Keratinocyte (primary cell): ENCODE measurements around the gene UHRF2. TPM values are rescaled to one million over a fixed set of nuclear protein-coding genes. Genes with fewer than 3 reads are reported as not detected.

Experiments used
- DNase-seq: peaks from one replicate; pipeline ENCODE4 v3.0.0-alpha.2; 2011; ENCODE audit warnings: low read depth, missing footprints, low spot score
- FAIRE-seq: peaks from 2 replicates; lab custom pipeline; 2011; peaks lifted over from hg19 to GRCh38; lab: Jason Lieb, UNC
- H2AFZ ChIP-seq: 2 replicates; pipeline ENCODE4 v1.6.0; 2012; ENCODE audit warnings: low read length, control low read depth, inconsistent platforms; ENCODE audit not compliant: control insufficient read depth
- H3K27ac ChIP-seq: 2 replicates; pipeline ENCODE4 v1.5.1; 2011; ENCODE audit warnings: low read length; ENCODE audit not compliant: control insufficient read depth, insufficient read depth
- H3K27me3 ChIP-seq: 3 replicates; pipeline ENCODE4 v1.6.0; 2011; ENCODE audit warnings: low read length; ENCODE audit not compliant: control insufficient read depth, insufficient read depth; ENCODE audit errors: extremely low read depth
- H3K36me3 ChIP-seq, 2 experiments: 2 replicates in 1 of 2; 3 replicates in 1 of 2; pipeline ENCODE4 v1.5.1; 2011; ENCODE audit warnings: low read length in 2 of 2, mild to moderate bottlenecking in 1 of 2; ENCODE audit not compliant: control insufficient read depth in 2 of 2, insufficient read depth in 2 of 2; ENCODE audit errors: extremely low read depth in 1 of 2
- H3K4me1 ChIP-seq: 3 replicates; pipeline ENCODE4 v1.5.1; 2011; ENCODE audit warnings: low read length; ENCODE audit not compliant: control insufficient read depth, insufficient read depth; ENCODE audit errors: extremely low read depth
- H3K4me2 ChIP-seq: 3 replicates; pipeline ENCODE4 v1.6.0; 2011; ENCODE audit warnings: low read depth, low read length; ENCODE audit not compliant: control insufficient read depth, insufficient read depth; ENCODE audit errors: extremely low read depth
- H3K4me3 ChIP-seq, 3 experiments: fragments of 200-600 bp in 1 of 3; sonication (generic) in 1 of 3; 2 replicates in 2 of 3; 3 replicates in 1 of 3; pipeline ENCODE4 v1.5.1; 2011 to 2016; ENCODE audit warnings: low read length in 3 of 3, mild to moderate bottlenecking in 3 of 3, control low read depth in 2 of 3, inconsistent platforms in 1 of 3, low read depth in 1 of 3, mixed read lengths in 1 of 3, mixed run types in 1 of 3, moderate library complexity in 1 of 3; ENCODE audit not compliant: control insufficient read depth in 2 of 3, insufficient read depth in 2 of 3; ENCODE audit errors: extremely low read depth in 1 of 3
- H3K79me2 ChIP-seq: 2 replicates; pipeline ENCODE4 v1.6.0; 2012; ENCODE audit warnings: low read length; ENCODE audit not compliant: control insufficient read depth, insufficient read depth
- H3K9ac ChIP-seq: 3 replicates; pipeline ENCODE4 v1.6.0; 2011; ENCODE audit warnings: low read length; ENCODE audit not compliant: control insufficient read depth, insufficient read depth; ENCODE audit errors: extremely low read depth
- H3K9me1 ChIP-seq: 3 replicates; pipeline ENCODE4 v1.6.0; 2011; ENCODE audit warnings: low read length; ENCODE audit not compliant: control insufficient read depth, insufficient read depth; ENCODE audit errors: extremely low read depth
- H3K9me3 ChIP-seq: 2 replicates; pipeline ENCODE4 v1.5.1; 2012; ENCODE audit warnings: low read depth, low read length; ENCODE audit not compliant: control insufficient read depth
- H4K20me1 ChIP-seq: 3 replicates; pipeline ENCODE4 v1.6.0; 2011; ENCODE audit warnings: low read length; ENCODE audit not compliant: control insufficient read depth, insufficient read depth; ENCODE audit errors: extremely low read depth
- CTCF ChIP-seq, 3 experiments: IDR thresholded peaks in 1 of 3; conservative IDR thresholded peaks in 1 of 3; optimal IDR thresholded peaks in 1 of 3; 2 replicates in 2 of 3; 3 replicates in 1 of 3; pipeline versions ENCODE3 to v1.5.1; 2011; ENCODE audit warnings: low read length in 3 of 3, mild to moderate bottlenecking in 3 of 3, moderate library complexity in 2 of 3, control low read depth in 1 of 3, inconsistent platforms in 1 of 3; ENCODE audit not compliant: insufficient read depth in 2 of 3; ENCODE audit errors: extremely low read depth in 1 of 3
- EZH2 ChIP-seq: IDR thresholded peaks from one replicate; pipeline ENCODE4 v1.6.1; 2012; ENCODE audit warnings: inconsistent platforms, mild to moderate bottlenecking, low read length, moderate library complexity
- dilution Hi-C: fragments of 300-500 bp; cut with MboI; formaldehyde crosslinking; loops from one replicate; pipeline ENCODE4 v1.7.0; 2020; ENCODE audit warnings: low sequenced_read_pairs; ENCODE audit not compliant: extremely low pct_ligation_motif_present
- polyA plus RNA-seq, 5 experiments: library from polyadenylated mRNA; depleted of rRNA in 3 of 5; stranded (reverse) in 3 of 5; stranded (forward) in 1 of 5; unstranded in 1 of 5; fragments of >200 nt; gene quantifications; 1 replicate in 1 of 5; 2 replicates in 3 of 5; 3 replicates in 1 of 5; pipeline versions ENCODE4 v1.2.1 to v1.2.3, GENCODE V29; 2011 to 2012; ENCODE audit warnings: missing spikeins in 2 of 5, low read depth in 1 of 5, low replicate concordance in 1 of 5

Gene UHRF2
- polyA plus RNA-seq, 1 donor (not counting 4 experiments of a cell fraction or from before 2014, with no cell fraction given): 77.0 TPM

- Histone ChIP-seq H3K4me2 (no peak overlapping the region), H2AFZ (no peak overlapping the region), H3K36me3 (no peaks in the 10 kb centered on the region), H3K4me3 (no peak overlapping the region), H3K27ac (no peak overlapping the region), H3K9me3 (no peaks in the 10 kb centered on the region), H3K27me3 (no peaks in the 10 kb centered on the region), H3K79me2 (no peaks in the 10 kb centered on the region), H3K4me1 (peaks cover 5% of the 10 kb centered on the region), H3K9me1 (no peaks in the 10 kb centered on the region), H3K9ac (no peak overlapping the region), H4K20me1 (no peaks in the 10 kb centered on the region)
- FAIRE-seq (no peak), DNase-seq (no peak)
- dilution Hi-C loops: no loop called here
- TF ChIP-seq EZH2: no peak
- no peak for TF ChIP-seq CTCF (optimal IDR thresholded peaks at IDR 0.05 in 1 of 3, IDR thresholded peaks at IDR 0.05 in 1 of 3, conservative IDR thresholded peaks at IDR 0.05 in 1 of 3; ENCODE audit: extremely low read depth in 1 of 3, insufficient read depth in 2 of 3, low read length in 3 of 3)
Measured at GRCh38 chr9:6551136-6551535, 138.1 kb downstream of the UHRF2 start.

- no peak overlapping the region for H3K4me3 ChIP-seq
- H3K36me3 ChIP-seq: no peaks in the 10 kb centered on the region
- TF ChIP-seq CTCF (optimal IDR thresholded peaks at IDR 0.05 in 1 of 3, IDR thresholded peaks at IDR 0.05 in 1 of 3, conservative IDR thresholded peaks at IDR 0.05 in 1 of 3; ENCODE audit: extremely low read depth in 1 of 3, insufficient read depth in 2 of 3, low read length in 3 of 3) (peak in 1 of 3 experiments; percentile 22), EZH2 (no peak)
- no peak overlapping the region for H3K27ac ChIP-seq
- H4K20me1 ChIP-seq: no peaks in the 10 kb centered on the region
- H3K4me2 ChIP-seq: no peak overlapping the region
- no peak for DNase-seq
- no peaks in the 10 kb centered on the region for H3K79me2 ChIP-seq
- dilution Hi-C loops: no loop called here
- no peaks in the 10 kb centered on the region for H3K9me3 ChIP-seq
- no peak for FAIRE-seq
- H2AFZ ChIP-seq: no peak overlapping the region
- no peak overlapping the region for H3K9ac ChIP-seq
- no peaks in the 10 kb centered on the region for H3K9me1 ChIP-seq
- peaks cover 5% of the 10 kb centered on the region for H3K4me1 ChIP-seq
- no peaks in the 10 kb centered on the region for H3K27me3 ChIP-seq
Measured at GRCh38 chr9:6552033-6552432, 139.0 kb downstream of the UHRF2 start.
